A375 (cell line): ENCODE measurements around the gene HPGD. TPM values are rescaled to one million over a fixed set of nuclear protein-coding genes. Genes with fewer than 3 reads are reported as not detected.

Experiments used
- total RNA-seq: library from RNA; depleted of rRNA; stranded (reverse); fragments of >200 nt; shearing (Covaris generic); gene quantifications from 2 replicates; pipeline ENCODE4 v1.2.3, GENCODE V29; 2014; rRNA removed

Gene HPGD
- not detected in 2 replicates for total RNA-seq

GRCh38 chr4:174522183-174523024, at the start of gene HPGD:
TSS of gene HPGD (minus strand) at chr4:174522488. CDS start at chr4:174522451, 37 bp downstream.

Other genes starting within 250 kb of the HPGD start
- 7.4 and 9.5 TPM in 2 replicates for gene FBXO8, start 238.8 kb downstream of the HPGD start, total RNA-seq
- gene CEP44, start 238.6 kb downstream of the HPGD start, total RNA-seq = 8.8 and 12.0 TPM in 2 replicates